Type B pancreatic cell (in vitro differentiated cells): Measurements from ENCODE around the gene MEGF8. TPM values are rescaled to one million over a fixed set of nuclear protein-coding genes. Genes with fewer than 3 reads are reported as not detected.

Source experiments
- DNase-seq: peaks from one replicate; pipeline ENCODE4 v3.0.0; 2021; ENCODE audit warnings: mixed read lengths; ENCODE audit not compliant: unreplicated experiment; ENCODE audit errors: extremely low spot score
- H3K27ac Mint-ChIP-seq: 2 replicates; pipeline ENCODE4 v1.8.0; 2021; ENCODE audit warnings: mild to moderate bottlenecking, mixed read lengths
- H3K27me3 Mint-ChIP-seq: 2 replicates; pipeline ENCODE4 v1.8.0; 2021; ENCODE audit warnings: mixed read lengths
- H3K36me3 Mint-ChIP-seq: 2 replicates; pipeline ENCODE4 v1.8.0; 2021; ENCODE audit warnings: mixed read lengths
- H3K4me1 Mint-ChIP-seq: one replicate; pipeline ENCODE4 v1.8.0; 2021; ENCODE audit warnings: mixed read lengths; ENCODE audit not compliant: unreplicated experiment
- H3K4me3 Mint-ChIP-seq: 2 replicates; pipeline ENCODE4 v1.8.0; 2021; ENCODE audit warnings: mild to moderate bottlenecking, mixed read lengths
- H3K9me3 Mint-ChIP-seq: 2 replicates; pipeline ENCODE4 v1.8.0; 2021; ENCODE audit warnings: mixed read lengths
- CTCF ChIP-seq: fragments of 200-600 bp; sonication (generic); conservative IDR thresholded peaks from 2 replicates; pipeline ENCODE4 v1.5.0; 2021; ENCODE audit warnings: antibody characterized with exemption, mild to moderate bottlenecking
- total RNA-seq: library from RNA; stranded (reverse); gene quantifications from 2 replicates; pipeline ENCODE4 v1.2.1, GENCODE V29; 2021; ENCODE audit warnings: low replicate concordance

The MEGF8 gene
- total RNA-seq, 1 donor from 2014 or later: 49.5 TPM

- Mint-ChIP-seq H3K9me3 (no peaks in the 10 kb centered on the region), H3K36me3 (peaks cover 12% of the 10 kb centered on the region), H3K4me1 (no peaks in the 10 kb centered on the region), H3K4me3 (no peak overlapping the region), H3K27ac (no peak overlapping the region), H3K27me3 (no peaks in the 10 kb centered on the region)
- no peak for DNase-seq
- no peak for TF ChIP-seq CTCF
Measured at GRCh38 chr19:42376177-42376555, 50.7 kb downstream of the MEGF8 start.

DNA sequence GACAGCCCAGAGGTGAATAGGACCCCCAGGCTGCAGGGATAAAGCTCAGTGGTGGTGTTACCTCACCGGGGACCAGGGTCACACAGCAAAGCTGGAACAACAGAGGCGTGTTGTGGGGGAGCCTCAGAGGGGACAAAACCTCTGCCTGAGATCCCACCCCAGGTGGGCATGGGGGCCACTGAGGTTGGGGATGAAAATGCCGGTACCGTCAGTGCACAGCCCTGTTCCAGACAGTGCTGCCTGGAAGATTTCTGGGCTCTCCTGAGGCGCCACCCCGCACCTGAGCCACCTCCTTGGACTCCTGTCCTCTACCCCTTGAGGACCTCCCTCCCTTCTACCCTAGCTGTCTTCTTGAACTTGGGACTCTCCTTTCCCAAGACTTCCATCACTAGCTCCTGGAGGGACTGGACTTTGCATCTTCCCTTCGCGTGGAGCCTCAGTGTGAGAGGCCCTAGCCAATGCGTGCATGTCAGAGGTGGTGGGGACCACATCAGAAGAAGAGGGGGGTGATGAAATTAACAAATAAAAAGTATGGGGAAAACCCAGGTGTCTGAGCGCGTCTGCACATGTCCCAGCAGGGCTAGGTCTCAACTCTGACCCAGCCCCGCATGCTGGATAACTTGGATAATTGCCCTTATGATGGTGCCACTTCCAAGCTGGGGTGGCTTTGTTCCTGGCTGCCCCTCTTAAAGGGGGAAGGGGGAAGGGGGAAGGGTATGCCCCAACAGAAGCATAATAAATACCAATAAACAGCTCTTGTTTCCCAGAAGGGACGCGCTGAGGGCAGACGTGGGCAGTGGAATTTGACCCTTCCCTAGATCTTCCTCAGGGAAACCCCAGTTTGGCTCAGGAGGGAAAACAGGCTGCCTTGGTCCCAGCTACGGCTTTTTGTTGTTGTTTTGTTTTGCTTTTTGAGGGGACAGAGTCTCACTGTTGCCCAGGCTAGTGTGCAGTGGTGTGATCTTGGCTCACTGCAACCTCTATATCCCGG lies 53.1 kb downstream of the MEGF8 start:
- no peaks in the 10 kb centered on the region for H3K4me1 Mint-ChIP-seq
- H3K36me3 Mint-ChIP-seq: peaks cover 12% of the 10 kb centered on the region
- no peak overlapping the region for H3K4me3 Mint-ChIP-seq
- H3K27ac Mint-ChIP-seq: peak overlapping the region; percentile 48
- no peaks in the 10 kb centered on the region for H3K9me3 Mint-ChIP-seq
- peaks cover 4% of the 10 kb centered on the region for H3K27me3 Mint-ChIP-seq
- no peak for DNase-seq
- no peak for TF ChIP-seq CTCF

GRCh38 chr19:42380155-42380554 lies 54.7 kb downstream of the MEGF8 start:
- H3K36me3 Mint-ChIP-seq: peaks cover 5% of the 10 kb centered on the region
- no peaks in the 10 kb centered on the region for H3K9me3 Mint-ChIP-seq
- no peak for DNase-seq
- H3K27ac Mint-ChIP-seq: no peak overlapping the region
- H3K27me3 Mint-ChIP-seq: peaks cover 4% of the 10 kb centered on the region
- no peak overlapping the region for H3K4me3 Mint-ChIP-seq
- H3K4me1 Mint-ChIP-seq: no peaks in the 10 kb centered on the region
- TF ChIP-seq CTCF: no peak

DNA sequence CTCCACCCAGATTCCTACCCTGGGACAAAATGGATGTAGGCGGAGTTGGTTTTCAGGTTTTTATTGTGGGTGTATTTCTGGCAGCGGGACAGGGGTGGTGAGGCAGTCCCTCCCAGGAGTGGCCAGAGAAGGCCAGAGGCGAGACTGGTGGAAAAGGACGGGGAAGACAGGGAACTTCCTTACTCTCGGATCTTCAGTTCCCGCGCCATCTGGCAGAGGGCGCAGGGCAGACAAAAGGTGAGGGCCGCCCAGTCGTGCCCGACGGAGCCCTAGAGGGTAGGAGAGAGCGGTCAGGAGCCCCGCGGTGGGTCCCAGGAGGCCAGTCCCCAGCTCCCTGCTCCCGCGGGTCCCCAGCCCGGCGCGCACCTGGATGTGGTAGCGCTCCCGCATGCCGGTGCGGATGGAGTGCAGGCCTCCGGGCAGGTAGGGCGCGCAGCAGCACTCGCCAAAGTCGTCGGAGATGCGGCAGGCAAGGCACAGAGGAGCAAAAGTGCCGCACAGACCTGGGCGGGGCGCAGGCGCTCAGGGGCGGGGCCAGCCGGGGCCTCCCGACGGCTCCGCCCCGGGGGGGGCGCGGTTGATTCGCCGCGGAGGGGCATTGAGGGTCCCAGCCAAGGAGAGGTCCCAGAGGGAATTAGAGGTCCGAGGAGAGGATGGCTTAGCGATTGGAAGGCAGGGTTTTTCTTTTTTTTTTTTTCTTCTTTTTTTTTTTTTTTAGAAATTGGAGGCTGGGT lies 61.7 kb downstream of the MEGF8 start:
- no peak for DNase-seq
- peaks cover 5% of the 10 kb centered on the region for H3K4me1 Mint-ChIP-seq
- H3K27ac Mint-ChIP-seq: peak overlapping the region; percentile 74
- TF ChIP-seq CTCF: peak; percentile 68
- no peaks in the 10 kb centered on the region for H3K36me3 Mint-ChIP-seq
- peaks cover 40% of the 10 kb centered on the region for H3K27me3 Mint-ChIP-seq
- peak overlapping the region; percentile 86 for H3K4me3 Mint-ChIP-seq
- no peaks in the 10 kb centered on the region for H3K9me3 Mint-ChIP-seq

DNA sequence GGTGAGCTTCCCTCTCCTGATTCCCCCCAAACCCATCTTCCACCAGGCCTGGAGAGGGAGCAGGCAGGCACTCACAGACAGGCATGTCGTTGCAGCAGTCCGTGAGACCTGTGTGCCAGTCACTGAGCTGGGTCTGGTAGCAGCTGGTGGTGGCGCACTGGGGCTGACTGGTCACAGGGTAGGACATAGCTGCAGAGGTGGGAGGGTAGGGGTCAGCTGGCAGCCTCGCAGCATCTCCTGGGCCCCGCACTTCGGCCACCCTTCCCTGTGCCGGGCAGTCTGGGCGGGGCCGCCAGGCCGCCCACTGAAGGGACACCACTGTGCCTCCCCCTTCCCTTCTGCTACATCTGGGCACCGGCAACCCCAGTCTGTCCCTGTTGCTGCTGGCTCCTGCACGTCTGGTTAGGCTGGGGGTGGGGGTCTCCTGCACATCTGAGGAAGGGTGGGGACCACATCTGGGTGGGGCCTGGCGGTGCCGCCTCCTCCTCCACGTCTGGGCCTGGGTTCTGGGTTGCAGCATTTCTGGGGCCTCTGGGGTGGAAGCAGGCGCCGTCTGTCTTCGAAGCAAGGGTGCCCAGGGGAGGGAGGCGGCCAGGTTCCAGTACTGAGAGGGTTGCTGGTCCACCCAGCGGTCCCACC lies 63.5 kb downstream of the MEGF8 start:
- Mint-ChIP-seq H3K4me3 (no peak overlapping the region), H3K27me3 (peaks cover 41% of the 10 kb centered on the region), H3K27ac (no peak overlapping the region), H3K9me3 (no peaks in the 10 kb centered on the region), H3K4me1 (peaks cover 5% of the 10 kb centered on the region), H3K36me3 (no peaks in the 10 kb centered on the region)
- TF ChIP-seq CTCF: no peak
- DNase-seq: no peak
